Stimulated activated CD4-positive, alpha-beta T cell treated with anti-CD3 and anti-CD28 coated beads, Interleukin-12 subunit alpha, Interleukin-12 subunit beta, amount 100 ng/mL, for 4 hours (primary cell): ENCODE measurements around the gene CCDC90B.
"Not testable (repeated sequence)": the region's sequence is repeated elsewhere in the genome, so short reads cannot be mapped to it uniquely, and the experiment has no call there.

Experiments
- DNase-seq: peaks from one replicate; pipeline ENCODE4 v3.0.0-alpha.2; 2020

CCDC90B gene

DNA sequence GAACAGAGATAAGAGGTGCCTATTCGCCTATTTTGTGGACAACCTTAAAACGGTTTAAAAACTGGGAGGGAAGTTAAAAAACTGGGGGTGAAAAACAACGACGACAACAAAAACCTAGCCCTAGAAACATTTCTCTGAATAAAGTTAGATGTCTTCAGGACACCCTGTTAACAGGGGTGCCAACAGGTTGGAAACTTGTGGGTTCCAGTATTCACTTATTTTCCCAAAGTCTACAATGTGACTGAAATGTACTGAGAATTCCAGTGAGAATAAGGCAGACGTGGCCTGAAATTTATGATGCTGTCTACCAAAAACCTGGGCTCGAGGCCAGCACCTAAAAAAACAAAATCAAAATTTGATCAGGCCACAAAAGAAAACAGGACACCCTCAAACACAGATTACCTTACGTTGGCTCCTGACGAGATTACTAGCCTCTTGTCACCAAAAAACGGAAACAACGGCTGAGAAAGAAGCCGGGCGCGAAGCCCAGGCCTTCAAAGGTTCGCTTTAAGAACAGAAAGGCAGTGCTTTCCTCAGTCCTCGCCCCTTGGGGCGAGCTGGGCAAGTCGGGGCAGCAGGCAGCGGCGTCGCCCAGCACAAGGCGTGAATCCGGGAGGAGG is 906 bp downstream of the CCDC90B start:
- no peak for DNase-seq

DNA sequence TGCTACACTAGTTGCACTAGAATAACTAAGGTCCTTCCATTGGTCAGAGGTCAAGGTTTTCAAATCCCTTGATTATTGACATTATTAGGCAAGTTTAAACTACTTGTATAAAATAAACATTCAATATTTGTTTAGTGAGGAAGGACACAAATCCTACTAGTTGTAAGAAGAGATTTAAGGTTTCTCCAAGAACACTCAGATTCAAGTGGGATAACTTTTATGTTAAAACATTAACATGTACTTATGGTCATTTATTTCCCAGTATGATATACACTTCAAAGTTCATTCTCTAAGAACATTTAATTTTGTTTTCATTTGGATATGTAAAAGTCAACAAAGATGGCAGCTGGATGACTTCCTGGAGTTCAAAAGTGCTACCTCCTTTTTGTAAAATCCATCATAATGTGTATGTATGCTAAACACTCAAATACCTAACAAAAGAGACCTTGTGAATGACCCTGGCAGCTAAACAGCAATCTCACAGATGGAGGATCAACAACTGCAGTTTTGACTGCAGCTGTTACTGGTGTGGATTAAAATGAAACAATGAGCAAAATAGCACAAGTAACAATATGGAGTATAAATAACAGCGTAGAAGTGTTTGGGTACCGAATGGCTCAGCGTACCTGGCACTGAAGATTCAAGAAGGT is 1.5 kb downstream of the CCDC90B start:
- DNase-seq = no peak

DNA sequence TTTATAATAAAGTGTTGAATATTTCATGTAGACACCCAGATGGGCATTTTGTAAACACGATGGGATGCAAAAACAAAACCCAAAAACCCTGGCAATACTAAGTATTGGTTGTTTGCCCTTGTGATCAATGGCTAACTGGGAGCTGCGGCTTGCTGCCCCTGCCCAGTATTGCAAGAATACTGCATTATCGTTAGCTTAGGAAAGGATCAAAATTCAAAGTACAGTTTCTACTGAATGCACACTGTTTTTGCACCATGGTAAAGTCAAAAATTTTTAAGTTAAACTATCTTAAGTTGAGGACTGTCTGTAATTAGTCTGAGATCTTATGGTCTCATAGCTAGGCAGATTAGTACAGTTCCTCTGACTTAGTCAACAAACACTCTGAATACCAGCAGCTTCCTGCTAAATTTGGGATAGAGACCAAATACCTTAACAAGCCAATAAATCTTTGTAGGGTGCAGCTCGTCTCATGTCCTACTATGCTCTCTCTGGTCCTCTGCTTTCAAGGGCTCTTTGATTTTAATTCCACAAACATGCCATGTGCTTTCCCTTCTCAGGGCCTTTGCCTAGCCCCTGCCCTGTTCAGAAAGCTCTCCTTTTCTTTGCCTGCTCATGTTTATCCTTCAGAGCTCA is 4.0 kb downstream of the CCDC90B start:
- DNase-seq = no peak

DNA sequence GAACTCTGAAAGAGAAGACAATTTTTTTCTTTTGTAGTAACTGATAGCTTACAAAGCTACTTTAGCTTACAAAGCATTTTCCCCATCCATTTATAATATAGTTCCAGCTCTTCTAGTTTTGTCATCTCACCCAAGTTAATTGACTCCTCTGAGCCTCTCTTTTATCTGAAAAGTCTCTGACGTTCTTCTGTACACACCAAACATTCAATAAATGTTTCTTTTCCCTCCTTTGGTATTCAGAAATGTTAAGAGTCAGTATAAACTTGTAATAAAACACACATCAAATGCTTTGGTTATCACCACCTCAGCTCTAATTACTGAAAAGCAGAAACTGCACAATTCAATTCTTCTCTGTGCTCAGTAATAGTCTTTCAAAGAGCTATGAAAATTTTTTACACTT is 5.9 kb downstream of the CCDC90B start:
- no peak for DNase-seq

DNA sequence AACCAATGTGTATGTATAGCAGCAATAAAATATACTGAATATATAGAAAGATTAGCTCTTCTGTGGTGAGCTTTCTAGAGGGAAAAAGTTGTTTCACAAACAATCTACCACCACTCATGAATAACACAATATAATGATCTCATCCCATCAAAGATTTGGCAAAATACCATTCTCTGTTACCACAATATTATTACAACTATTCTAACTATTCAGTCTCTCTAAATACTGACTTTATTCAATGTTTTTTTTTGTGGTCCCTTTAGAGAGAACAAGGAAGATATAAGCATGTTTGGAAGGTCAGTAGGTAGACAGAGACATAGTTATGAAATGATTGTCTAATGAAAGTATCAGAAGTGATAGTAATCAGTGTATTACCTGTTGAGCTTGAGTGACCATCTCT is 7.8 kb downstream of the CCDC90B start:
- no peak for DNase-seq

DNA sequence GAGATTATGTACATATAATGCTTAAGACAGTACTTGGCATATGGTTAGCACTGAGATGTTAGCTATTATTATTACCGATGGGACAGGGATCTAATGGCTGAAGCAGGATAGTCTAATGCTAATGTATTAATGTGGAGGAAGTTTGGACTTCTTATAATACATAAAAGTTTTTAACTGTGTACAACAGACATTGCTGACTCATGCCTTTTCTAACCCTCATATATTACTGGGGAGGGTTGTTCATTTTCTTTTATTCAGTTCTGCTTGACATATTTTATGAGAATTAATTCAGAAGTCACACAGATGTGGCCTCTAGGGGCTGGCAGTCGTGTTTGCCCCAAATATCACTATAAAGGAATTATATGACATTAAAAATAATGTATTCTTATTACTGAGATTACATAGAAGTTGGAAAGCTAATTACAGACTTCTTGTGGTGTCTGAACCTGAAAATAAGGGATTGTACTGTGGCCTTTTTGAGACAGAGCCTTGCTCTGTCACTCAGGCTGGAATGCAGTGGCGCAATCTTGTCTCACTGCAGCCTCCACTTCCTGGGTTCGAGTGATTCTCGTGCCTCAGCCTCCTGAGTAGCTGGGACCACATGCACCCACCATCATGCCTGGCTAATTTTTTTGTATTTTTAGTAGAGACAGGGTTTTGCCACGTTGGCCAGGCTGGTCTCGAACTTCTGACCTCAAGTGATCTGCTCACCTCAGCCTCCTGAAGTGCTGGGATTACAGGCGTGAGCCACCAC is 10.1 kb downstream of the CCDC90B start:
- no peak for DNase-seq

DNA sequence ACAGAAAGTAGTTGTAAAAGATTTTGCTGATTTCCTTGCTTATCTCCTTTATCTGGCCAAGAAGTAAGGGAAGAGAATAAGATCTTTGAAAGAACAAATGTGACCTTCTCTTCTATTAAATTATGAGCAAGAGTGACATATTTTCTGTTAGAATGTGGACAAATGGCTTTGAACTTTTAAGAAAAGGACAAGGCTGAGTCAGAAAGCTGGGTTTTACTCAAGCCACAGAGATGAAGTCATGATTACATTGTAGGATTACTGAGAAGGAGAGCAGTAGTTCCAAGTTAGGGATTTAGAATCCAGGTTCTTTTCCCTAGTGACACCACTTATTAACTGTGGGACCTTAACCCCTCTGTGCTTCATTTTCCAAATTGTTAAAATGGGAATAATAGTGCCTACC is 13.5 kb downstream of the CCDC90B start:
- no peak for DNase-seq

DNA sequence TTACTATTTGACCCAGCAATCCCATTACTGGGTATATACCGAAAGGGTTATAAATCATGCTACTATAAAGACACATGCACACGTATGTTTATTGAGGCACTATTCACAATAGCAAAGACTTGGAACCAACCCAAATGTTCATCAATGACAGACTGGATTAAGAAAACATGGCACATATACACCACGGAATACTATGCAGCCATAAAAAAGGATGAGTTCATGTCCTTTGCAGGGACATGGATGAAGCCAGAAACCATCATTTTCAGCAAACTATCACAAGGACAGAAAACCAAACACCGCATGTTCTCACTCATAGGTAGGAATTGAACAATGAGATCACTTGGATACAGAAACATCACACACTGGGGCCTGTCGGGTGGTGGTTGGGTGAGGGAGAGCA is 14.4 kb downstream of the CCDC90B start:
- not testable (repeated sequence) for DNase-seq

DNA sequence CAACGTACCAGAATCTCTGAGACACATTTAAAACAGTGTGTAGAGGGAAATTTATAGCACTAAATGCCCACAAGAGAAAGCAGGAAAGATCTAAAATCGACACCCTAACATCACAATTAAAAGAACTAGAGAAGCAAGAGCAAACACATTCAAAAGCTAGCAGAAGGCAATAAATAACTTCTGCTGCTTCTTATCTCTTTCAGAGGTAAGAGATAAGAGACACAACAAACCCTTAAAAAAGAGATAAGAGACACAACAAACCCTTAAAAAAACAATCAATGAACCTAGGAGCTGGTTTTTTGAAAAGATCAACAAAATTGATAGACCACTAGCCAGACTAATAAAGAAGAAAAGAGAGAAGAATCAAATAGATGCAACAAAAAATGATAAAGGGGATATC is 17.1 kb downstream of the CCDC90B start:
- not testable (repeated sequence) for DNase-seq

DNA sequence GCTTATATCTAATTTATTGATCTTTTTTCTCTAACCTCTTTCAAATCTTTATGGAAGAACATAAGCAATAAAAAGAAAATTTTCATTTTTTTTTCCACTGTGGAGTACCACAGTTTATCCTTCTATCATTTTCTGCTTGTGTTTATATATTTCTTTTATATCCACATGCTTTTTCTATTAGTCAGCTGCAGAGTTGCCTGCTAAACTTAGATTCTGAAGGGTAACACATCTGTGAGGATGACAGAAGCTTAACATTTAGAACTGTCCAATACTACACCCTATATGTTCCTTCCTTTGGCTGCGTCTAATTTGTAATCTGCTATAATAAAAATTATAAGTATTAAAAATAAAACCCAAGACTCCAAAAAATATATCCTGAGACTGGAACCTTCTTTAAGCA is 20.8 kb downstream of the CCDC90B start:
- DNase-seq = no peak

DNA sequence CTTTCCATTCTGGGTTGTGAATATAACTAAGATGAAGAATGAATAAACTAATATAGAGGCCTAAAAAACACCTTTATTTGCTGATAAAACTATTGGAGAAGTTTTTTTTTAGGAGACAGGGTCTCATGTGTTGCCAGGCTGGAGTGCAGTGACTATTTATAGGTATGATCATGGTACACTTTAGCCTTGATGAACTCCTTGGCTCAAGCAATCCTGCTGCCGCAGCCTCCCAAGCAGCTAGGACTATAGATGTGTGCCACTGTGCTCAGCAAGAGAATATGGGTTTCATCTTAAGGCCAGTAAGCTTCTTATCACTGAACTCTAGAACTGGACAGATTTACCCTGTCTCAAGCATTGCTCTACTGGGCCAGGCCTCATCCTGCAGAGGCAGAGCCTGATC is 26.6 kb downstream of the CCDC90B start:
- no peak for DNase-seq

DNA sequence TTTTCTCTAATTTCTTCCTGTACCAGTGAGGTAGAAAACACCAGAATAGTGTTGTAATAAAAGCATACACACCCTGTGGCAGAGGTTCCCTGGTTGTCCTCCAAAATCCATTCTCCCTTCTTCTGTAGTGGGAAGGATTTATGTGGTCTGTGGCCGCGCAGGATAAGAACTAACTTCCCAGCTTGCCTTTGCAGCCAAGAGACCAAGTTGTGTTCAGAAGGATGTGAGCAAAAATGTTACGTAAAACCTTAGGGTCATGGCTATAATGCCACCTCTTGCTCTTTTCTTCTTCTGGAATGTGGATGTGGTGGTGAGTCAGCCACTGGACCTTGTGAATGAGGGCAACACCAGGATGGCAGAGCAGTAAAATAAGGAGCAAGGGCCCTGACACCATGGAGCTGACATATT is 28.4 kb downstream of the CCDC90B start:
- DNase-seq = no peak

DNA sequence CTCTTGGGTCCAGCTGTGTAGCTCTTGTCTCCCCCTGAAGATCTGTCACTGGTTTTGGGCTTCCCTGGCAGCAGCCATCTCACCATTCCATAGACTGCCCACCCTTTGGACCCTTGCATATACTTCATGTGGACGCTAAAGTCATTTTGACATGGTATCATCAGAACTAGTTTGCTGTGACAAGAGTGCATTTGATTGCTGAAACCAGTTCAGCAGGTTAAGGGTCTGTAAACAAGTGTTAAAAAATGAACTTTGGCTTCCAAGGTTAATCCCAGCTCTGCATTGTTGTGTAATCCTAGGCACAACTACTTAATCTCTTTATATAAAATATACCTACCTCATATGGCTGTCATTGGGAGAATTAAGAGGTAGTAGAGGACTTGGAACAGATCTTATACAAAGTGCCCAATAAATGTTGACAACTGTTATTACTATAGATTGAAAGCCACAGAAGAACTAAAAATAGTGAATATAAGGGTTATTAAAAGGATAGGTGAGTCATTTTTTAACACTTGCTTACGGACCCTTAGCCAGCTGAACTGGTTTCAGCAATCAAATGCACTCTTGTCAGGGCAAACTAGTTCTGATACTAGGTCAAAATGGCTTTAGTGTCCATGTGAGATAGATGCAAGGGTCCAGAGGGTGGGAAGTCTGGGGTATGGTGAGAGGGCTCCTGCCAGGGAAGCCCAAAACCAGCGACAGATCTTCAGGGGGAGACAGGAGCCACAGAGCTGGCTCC is 29.4 kb downstream of the CCDC90B start:
- DNase-seq = no peak

DNA sequence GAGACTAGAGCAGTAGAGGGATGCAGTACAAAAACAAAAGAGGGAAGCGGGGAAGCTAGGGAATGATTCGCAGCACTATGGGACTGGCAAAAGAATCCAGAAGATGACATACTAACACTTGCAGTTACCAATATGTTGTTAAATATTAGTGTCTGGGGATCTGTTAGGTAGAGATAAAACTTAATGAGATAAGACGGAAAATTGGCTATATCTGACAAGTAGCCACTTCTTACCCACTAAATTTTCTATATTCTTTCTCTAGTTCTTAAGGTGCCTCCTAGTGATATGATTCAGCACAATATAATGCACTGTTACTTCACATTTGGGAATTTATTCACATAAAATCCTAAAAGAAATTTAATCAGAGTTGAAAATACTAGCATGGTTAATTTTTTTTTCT is 30.8 kb downstream of the CCDC90B start:
- no peak for DNase-seq

DNA sequence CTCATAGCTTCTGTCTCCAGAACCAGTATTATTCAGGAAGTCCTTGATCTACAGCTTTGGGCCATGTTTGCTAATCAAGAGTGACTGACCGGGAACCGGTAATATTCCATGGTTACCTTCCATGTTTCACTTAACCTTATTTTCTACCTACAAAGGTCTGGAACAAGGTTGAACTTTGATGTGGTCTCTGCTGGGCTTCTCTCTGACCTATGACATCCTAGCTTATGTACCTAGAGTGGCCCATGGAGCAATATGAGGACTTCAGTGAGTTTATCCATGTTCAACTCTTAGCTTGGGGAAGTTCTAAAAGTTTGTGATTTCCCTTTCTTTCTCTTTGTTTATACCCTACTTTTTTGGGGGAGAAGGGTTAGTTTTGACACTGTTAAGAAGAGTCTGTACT is 33.2 kb downstream of the CCDC90B start:
- DNase-seq = no peak

DNA sequence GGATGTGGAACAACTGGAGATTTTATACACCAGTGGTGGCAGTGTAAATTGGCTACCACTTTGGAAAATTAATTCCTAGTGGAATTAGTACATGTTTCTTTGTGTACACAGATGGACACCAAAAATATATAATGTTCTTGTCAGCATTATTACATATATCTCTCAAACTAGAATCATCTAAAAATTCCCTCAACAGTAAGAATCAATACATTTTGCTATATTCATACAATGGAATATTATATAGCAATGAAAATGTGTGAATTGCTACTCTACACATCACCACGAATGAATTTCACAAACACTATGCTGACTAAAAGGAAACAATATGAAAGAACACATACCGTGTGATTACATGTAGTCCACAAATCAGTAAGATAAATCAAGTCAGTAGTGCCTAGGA is 33.9 kb downstream of the CCDC90B start:
- no peak for DNase-seq

DNA sequence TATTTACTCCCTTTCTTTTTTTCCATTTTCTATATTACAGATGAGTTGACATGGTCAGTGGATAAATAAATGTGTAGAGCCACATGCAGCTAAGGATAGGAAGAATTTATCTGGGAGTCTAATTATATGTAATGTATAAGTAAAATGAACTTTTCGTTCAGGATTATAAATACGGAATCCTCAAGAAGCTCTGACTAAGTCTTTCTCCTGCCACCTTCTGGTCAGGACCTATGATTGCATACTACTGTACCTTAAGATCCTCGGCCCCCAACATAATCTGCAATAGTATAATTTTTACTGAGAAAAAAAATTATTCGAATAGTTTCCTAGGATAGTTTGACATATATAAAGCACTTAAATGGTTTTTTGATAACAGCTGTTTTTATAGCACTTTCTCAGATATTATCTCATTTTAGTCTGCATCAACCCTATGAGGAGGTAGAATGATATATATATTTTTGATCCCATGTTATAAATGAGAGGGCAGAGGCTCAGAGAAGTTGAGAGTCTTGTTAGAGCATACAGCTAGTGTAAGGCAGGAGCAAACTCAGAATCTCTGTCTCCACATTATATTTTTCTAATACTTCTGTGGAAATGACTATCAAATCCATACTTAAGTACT is 36.1 kb downstream of the CCDC90B start:
- no peak for DNase-seq

DNA sequence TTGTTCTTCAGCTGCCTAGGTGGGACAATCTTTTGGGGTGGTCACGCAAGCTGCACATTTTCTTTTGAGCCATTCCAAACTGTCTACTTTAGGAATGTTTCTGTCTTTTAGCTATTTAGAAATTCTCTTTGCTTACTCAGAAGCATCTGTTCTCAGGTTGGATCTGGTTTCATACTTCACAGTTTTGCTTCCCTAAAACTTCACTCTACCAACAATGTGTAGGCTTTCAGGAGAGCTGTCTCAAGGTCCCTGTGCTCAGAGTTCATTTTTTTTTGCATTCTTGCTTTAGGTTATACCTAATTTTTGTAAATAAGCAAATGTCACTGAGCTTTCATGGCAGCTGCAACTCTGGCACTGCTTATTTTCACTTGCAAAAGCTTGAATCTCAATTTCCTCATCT is 36.7 kb downstream of the CCDC90B start:
- DNase-seq = no peak

DNA sequence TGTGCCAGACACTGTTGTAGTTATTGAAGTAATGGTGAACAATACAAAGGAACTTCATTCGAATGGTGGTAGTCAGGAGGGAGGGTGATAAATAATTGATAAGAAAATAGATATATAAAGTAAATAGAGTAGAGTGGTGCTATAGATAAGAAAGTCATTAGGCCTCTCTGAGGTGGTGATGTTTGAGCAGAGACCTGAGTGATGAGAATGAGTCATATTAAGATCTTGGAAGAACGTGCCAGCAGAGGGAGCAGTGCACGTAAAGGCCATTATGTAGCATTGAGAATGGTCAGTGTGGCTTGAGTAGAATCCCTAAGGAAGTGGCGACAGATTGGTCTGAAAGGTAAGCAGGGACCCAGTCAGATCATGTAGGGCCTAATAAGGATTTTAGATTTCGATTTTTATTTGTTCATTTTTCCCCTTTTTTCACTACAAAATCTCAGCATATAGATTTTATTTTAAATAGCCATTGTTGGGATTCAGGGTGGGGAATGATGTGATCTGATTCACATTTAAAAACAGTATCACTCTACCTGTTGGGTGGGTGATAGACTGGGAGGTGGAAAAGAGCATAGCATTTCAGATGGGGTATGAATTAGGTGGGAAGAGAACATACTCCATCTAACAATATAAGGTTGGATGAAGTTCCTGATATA is 44.7 kb downstream of the CCDC90B start:
- no peak for DNase-seq

DNA sequence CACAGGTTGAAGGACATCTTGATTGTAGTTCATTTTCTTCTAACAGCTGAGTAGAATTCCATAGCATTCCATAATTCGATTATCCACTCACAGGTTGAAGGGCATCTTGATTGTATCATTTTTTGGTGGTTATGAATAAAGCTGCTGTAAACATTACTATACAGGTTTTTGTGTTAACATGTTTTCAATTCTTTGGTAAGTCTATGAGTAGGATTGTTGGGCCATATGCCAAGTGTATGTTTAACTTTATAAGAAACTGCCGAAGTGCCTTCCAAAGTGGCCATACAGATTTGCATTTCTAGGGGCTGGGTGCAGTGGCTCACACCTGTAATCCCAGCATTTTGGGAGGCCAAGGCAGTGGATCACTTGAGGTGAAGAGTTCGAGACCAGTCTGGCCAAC is 48.1 kb downstream of the CCDC90B start:
- DNase-seq = no peak

DNA sequence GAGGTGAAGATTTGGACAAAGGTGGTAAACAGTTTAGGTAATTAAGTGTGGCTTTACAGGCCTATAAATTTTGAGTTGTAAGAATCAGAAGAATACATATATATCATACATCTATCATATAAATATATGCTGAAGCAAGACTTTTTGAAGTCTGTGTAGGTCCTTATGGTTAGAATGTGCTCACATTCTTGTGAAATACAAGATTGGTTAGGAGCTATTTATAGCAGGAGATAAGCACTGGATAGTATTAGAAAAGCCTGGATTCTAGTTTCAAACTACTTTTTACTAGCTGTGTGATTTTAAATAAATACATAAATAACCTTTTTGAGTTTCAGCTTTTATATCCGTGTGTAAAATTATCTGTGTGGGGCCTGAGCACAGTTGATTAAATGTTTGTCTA is 50.3 kb downstream of the CCDC90B start:
- no peak for DNase-seq

DNA sequence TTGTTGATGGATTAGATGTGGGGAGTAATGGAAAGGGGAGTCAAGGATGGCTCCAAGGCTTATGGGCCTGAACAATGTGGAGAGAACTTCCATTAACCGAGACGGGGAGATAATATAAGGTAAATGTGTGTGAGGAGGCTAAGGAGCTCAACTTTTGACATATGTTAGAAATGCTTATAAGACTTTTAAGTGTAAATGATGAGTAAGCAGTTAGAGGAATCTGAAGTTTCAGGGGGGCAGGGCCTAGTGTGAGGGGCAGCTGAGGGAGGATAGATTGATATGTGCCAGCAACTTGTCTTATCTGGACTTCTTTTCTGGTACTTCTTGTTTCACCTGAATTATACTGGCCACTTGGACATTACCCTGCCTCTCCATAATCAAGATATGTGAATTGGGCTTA is 62.7 kb downstream of the CCDC90B start:
- DNase-seq = no peak
